ENCODE measurements around the gene IL36A. TPM values are rescaled to one million over a fixed set of nuclear protein-coding genes. Genes with fewer than 3 reads are reported as not detected.

The IL36A gene
- total RNA-seq, 1 experiment from 2014 or later, result not detected

DNA sequence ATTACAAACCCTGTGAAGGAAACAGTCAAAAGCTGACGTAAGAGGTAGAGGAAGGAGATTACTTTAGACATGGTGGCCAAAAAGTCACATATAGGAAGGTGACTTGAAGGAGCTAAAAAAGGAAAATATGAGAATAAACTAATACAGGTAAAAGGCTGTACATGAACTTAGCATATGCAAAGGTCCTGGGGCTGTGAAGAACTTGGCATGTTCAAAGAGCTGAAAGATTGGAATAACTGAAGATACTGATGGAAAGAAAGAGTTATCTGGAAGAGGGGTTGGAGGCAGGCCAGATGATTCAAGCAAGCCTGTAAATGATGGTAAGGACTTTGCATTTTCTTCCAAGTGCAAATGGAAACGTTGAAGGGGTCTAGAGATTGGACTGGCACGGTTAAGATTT lies 13.2 kb downstream of the IL36A start:
- Mint-ChIP-seq H3K4me3 (no peak overlapping the region), H3K27ac (no peak overlapping the region), H3K27me3 (ENCODE audit: low read depth) (peaks cover 46% of the 10 kb centered on the region), H3K9me3 (peaks cover 27 to 61% of the 10 kb centered on the region in 2 experiments), H3K36me3 (ENCODE audit: insufficient read depth in 1 of 3, low read depth in 3 of 3) (no peaks in the 10 kb centered on the region; a peak in 1 of 7 replicates), H3K4me1 (no peaks in the 10 kb centered on the region)
- Histone ChIP-seq H2BK5ac (ENCODE audit: insufficient read length, low read length) (no peak overlapping the region), H2BK12ac (ENCODE audit: insufficient read length, low read depth, low read length) (no peak overlapping the region), H4K8ac (replicated peaks; ENCODE audit: insufficient read length, low read depth, low read length) (no peak overlapping the region), H4K91ac (ENCODE audit: insufficient read length, low read depth, low read length) (no peak overlapping the region), H2AFZ (ENCODE audit: low read length) (no peak overlapping the region), H3K9ac (ENCODE audit: extremely low read depth, insufficient read length, low read length) (no peak overlapping the region), H3K4me1 (ENCODE audit: insufficient read depth, low read length) (no peaks in the 10 kb centered on the region), H4K5ac (ENCODE audit: insufficient read length, low read depth, low read length) (no peak overlapping the region), H4K20me1 (ENCODE audit: control insufficient read depth, insufficient read depth, insufficient read length) (no peaks in the 10 kb centered on the region), H3K18ac (ENCODE audit: insufficient read length, low read depth, low read length) (no peak overlapping the region), H3T11ph (ENCODE audit: low read length) (no peak overlapping the region), H3K79me2 (ENCODE audit: insufficient read depth, low read length) (no peaks in the 10 kb centered on the region), H3K9me3 (ENCODE audit: control insufficient read depth, low read depth, low read length) (no peaks in the 10 kb centered on the region), H2AK5ac (ENCODE audit: insufficient read length, low read length) (no peak overlapping the region), H3K79me1 (ENCODE audit: insufficient read depth, low read depth, low read length, poor library complexity, severe bottlenecking) (no peaks in the 10 kb centered on the region), H3K4me2 (ENCODE audit: insufficient read depth, insufficient read length, low read length) (no peak overlapping the region), H3K56ac (ENCODE audit: insufficient read length, low read depth, low read length) (no peak overlapping the region), H3K4ac (ENCODE audit: low read depth, low read length) (no peak overlapping the region), H2BK120ac (ENCODE audit: low read depth, low read length, poor library complexity, severe bottlenecking) (no peak overlapping the region), H2BK20ac (ENCODE audit: low read depth, low read length, poor library complexity, severe bottlenecking) (no peak overlapping the region), H3K14ac (ENCODE audit: insufficient read depth, low read length) (no peak overlapping the region), H3K23ac (ENCODE audit: insufficient read length, low read depth, low read length) (no peak overlapping the region), H2BK15ac (ENCODE audit: low read depth, low read length) (no peak overlapping the region), H3K27ac (ENCODE audit: insufficient read length, low read depth, low read length) (no peak overlapping the region), H3K27me3 (ENCODE audit: insufficient read depth, low read length) (no peaks in the 10 kb centered on the region; the same call in 1 of the 2 replicates), H3K23me2 (ENCODE audit: insufficient read length, low read depth, low read length, poor library complexity, severe bottlenecking) (no peaks in the 10 kb centered on the region)
- DNase-seq, result no peak
- WGBS (ENCODE audit: extremely low coverage, insufficient read length, low lambda C conversion rate), result no CpG with 5 or more reads among the region's 3 CpGs
- TF ChIP-seq, protein P1, sequence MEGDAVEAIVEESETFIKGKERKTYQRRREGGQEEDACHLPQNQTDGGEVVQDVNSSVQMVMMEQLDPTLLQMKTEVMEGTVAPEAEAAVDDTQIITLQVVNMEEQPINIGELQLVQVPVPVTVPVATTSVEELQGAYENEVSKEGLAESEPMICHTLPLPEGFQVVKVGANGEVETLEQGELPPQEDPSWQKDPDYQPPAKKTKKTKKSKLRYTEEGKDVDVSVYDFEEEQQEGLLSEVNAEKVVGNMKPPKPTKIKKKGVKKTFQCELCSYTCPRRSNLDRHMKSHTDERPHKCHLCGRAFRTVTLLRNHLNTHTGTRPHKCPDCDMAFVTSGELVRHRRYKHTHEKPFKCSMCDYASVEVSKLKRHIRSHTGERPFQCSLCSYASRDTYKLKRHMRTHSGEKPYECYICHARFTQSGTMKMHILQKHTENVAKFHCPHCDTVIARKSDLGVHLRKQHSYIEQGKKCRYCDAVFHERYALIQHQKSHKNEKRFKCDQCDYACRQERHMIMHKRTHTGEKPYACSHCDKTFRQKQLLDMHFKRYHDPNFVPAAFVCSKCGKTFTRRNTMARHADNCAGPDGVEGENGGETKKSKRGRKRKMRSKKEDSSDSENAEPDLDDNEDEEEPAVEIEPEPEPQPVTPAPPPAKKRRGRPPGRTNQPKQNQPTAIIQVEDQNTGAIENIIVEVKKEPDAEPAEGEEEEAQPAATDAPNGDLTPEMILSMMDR (conservative IDR thresholded peaks at IDR 0.05), result no peak
